Endodermal cell (in vitro differentiated cells): ENCODE results near the gene FOSB. TPM values are rescaled to one million over a fixed set of nuclear protein-coding genes. Genes with fewer than 3 reads are reported as not detected.
A peak's percentile ranks its signal among the peaks of the same experiment; 100 is the strongest.

Experiments used
- DNase-seq: peaks from one replicate; pipeline ENCODE4 v3.0.0-alpha.2; 2017
- H3K27ac ChIP-seq: 2 replicates; pipeline ENCODE4 v1.5.1; 2013; ENCODE audit warnings: mild to moderate bottlenecking, low read depth, low read length, moderate library complexity
- H3K27me3 ChIP-seq: 2 replicates; pipeline ENCODE4 v1.6.1; 2013; ENCODE audit warnings: mild to moderate bottlenecking, low read length, moderate library complexity; ENCODE audit not compliant: insufficient read depth, control insufficient read depth, poor library complexity, severe bottlenecking
- H3K36me3 ChIP-seq: 2 replicates; pipeline ENCODE4 v1.7.0; 2013; ENCODE audit warnings: mild to moderate bottlenecking, low read length, moderate library complexity; ENCODE audit not compliant: control insufficient read depth, insufficient read depth
- H3K4me1 ChIP-seq: one replicate; pipeline ENCODE4 v1.7.0; 2013; ENCODE audit warnings: low read length; ENCODE audit not compliant: control insufficient read depth, insufficient read depth
- H3K4me3 ChIP-seq: 2 replicates; pipeline ENCODE4 v1.5.1; 2013; ENCODE audit warnings: mild to moderate bottlenecking, low read length, moderate library complexity
- H3K9ac ChIP-seq: 2 replicates; pipeline ENCODE4 v1.6.1; 2013; ENCODE audit warnings: mild to moderate bottlenecking, low read length, moderate library complexity; ENCODE audit not compliant: poor library complexity, severe bottlenecking; ENCODE audit errors: extremely low read depth
- H3K9me3 ChIP-seq: 2 replicates; pipeline ENCODE4 v1.6.1; 2013; ENCODE audit warnings: mild to moderate bottlenecking, low read length, moderate library complexity; ENCODE audit not compliant: control insufficient read depth
- H3K27ac Mint-ChIP-seq: 2 replicates; pipeline ENCODE4 v1.8.0; 2020; ENCODE audit warnings: mixed read lengths
- H3K27me3 Mint-ChIP-seq: 2 replicates; pipeline ENCODE4 v1.8.0; 2021; ENCODE audit warnings: mild to moderate bottlenecking, mixed read lengths; ENCODE audit not compliant: insufficient read depth
- H3K36me3 Mint-ChIP-seq: 2 replicates; pipeline ENCODE4 v1.8.0; 2020; ENCODE audit warnings: low read depth, mixed read lengths
- H3K4me1 Mint-ChIP-seq: 2 replicates; pipeline ENCODE4 v1.8.0; 2020; ENCODE audit warnings: mixed read lengths
- H3K4me3 Mint-ChIP-seq: 2 replicates; pipeline ENCODE4 v1.8.0; 2020; ENCODE audit warnings: mild to moderate bottlenecking, moderate library complexity, mixed read lengths
- H3K9me3 Mint-ChIP-seq: 2 replicates; pipeline ENCODE4 v1.8.0; 2020; ENCODE audit warnings: mild to moderate bottlenecking, mixed read lengths
- whole genome bisulfite sequencing, 2 experiments: methylation state at CpG; one replicate each; pipeline versions ENCODE4 v1.1.5 to v1.1.7; 2013; ENCODE audit warnings: missing lambda C conversion rate in 2 of 2, mixed read lengths in 1 of 2; ENCODE audit not compliant: insufficient coverage in 1 of 2, insufficient read length in 1 of 2; 5-methylcytosine and 5-hydroxymethylcytosine counted together
- total RNA-seq, 2 donors: library from RNA; stranded (reverse); fragmentation: NEBNext Ultra II Directional in 1 of 2; extraction: Animal tissue kit (Norgen Biotek cat#: 25700) in 1 of 2; gene quantifications; 2 replicates in 1 of 2; 3 replicates in 1 of 2; pipeline ENCODE4 v1.2.1, GENCODE V29; 2021
- TF ChIP-seq, protein P1 (sequence below): fragments of 200-600 bp; sonication (generic); conservative IDR thresholded peaks from 2 replicates; pipeline ENCODE4 v1.5.0; 2021; ENCODE audit warnings: antibody characterized with exemption, mild to moderate bottlenecking

The FOSB gene
- total RNA-seq, 2 donors from 2014 or later = 1.6 to 3.0 TPM

DNA sequence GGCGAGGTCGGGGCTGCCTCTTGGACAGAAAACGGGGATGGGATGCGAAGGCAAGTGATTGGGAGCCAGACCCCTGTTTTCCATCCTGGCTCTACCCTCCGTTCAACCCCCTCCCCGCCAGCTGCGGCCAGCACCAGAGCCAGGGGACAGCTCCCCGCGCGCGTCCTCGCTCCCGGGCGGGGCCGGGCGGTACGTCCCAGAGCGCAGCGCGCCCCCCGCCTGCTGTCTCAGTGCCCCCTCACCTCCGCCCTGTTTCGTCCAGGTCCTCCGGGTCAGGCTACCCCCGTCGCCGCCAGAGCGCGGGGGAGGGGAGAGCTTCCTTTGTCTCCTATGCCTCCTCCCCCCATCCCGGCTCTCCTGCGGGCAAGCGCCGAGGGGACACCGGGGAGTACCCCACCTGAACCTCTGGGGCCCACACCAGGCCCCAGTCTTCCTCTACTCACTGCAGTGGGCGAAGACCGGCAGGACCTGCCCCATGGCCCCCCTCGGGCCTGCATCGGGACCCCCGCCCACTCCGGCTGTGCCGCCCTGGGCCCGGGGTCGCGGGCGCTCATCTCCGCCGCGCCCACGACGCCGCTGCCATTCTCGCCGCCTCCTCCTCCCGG lies 28.7 kb downstream of the FOSB start:
- peaks cover 52% of the 10 kb centered on the region for H3K27me3 Mint-ChIP-seq
- WGBS, 2 experiments = 0 to 3% methylated on average over 7 to 54 of the region's 54 CpGs
- no peak overlapping the region for H3K27ac Mint-ChIP-seq
- peaks cover 28% of the 10 kb centered on the region for H3K27me3 ChIP-seq
- H3K4me1 ChIP-seq = no peaks in the 10 kb centered on the region
- TF ChIP-seq, protein P1, sequence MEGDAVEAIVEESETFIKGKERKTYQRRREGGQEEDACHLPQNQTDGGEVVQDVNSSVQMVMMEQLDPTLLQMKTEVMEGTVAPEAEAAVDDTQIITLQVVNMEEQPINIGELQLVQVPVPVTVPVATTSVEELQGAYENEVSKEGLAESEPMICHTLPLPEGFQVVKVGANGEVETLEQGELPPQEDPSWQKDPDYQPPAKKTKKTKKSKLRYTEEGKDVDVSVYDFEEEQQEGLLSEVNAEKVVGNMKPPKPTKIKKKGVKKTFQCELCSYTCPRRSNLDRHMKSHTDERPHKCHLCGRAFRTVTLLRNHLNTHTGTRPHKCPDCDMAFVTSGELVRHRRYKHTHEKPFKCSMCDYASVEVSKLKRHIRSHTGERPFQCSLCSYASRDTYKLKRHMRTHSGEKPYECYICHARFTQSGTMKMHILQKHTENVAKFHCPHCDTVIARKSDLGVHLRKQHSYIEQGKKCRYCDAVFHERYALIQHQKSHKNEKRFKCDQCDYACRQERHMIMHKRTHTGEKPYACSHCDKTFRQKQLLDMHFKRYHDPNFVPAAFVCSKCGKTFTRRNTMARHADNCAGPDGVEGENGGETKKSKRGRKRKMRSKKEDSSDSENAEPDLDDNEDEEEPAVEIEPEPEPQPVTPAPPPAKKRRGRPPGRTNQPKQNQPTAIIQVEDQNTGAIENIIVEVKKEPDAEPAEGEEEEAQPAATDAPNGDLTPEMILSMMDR = no peak
- H3K36me3 Mint-ChIP-seq = peaks cover 9% of the 10 kb centered on the region
- no peaks in the 10 kb centered on the region for H3K9me3 ChIP-seq
- no peak overlapping the region for H3K9ac ChIP-seq
- peaks cover 16% of the 10 kb centered on the region for H3K4me1 Mint-ChIP-seq
- peak overlapping the region; percentile 83 for H3K27ac ChIP-seq
- no peaks in the 10 kb centered on the region for H3K9me3 Mint-ChIP-seq
- peak overlapping the region; percentile 46 for H3K4me3 Mint-ChIP-seq
- H3K4me3 ChIP-seq = peak overlapping the region; percentile 85
- peaks cover 9% of the 10 kb centered on the region for H3K36me3 ChIP-seq
- DNase-seq = peak; percentile 92

DNA sequence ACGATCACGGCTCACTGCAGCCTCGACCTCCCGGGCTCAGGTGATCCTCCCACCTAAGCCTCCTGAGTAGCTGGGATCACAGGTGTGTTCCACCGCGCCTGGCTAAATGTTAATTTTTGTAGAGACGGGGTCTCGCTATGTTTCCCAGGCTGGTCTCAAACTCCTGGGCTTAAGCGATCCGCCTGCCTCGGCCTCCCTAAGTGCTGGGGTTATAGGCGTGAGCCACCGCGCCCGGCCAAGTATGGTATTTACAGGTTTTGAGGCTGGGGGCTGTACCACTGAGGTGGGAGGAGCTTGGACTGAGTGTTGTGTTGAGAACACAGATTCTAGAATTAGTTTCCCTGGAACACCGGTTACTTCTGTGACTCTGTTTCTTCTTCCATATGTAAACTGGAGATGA lies 30.0 kb downstream of the FOSB start:
- peak overlapping the region; percentile 22 for H3K4me3 Mint-ChIP-seq
- H3K4me3 ChIP-seq = peak overlapping the region; percentile 53
- no peak overlapping the region for H3K9ac ChIP-seq
- no peaks in the 10 kb centered on the region for H3K9me3 ChIP-seq
- H3K9me3 Mint-ChIP-seq = no peaks in the 10 kb centered on the region
- H3K27ac Mint-ChIP-seq = no peak overlapping the region
- H3K36me3 Mint-ChIP-seq = peaks cover 7% of the 10 kb centered on the region
- no peaks in the 10 kb centered on the region for H3K4me1 ChIP-seq
- peaks cover 54% of the 10 kb centered on the region for H3K27me3 Mint-ChIP-seq
- H3K36me3 ChIP-seq = peaks cover 4% of the 10 kb centered on the region
- peaks cover 28% of the 10 kb centered on the region for H3K27me3 ChIP-seq
- WGBS, 2 experiments = 35 to 42% methylated on average over 16 of the region's 16 CpGs
- H3K27ac ChIP-seq = no peak overlapping the region
- peaks cover 14% of the 10 kb centered on the region for H3K4me1 Mint-ChIP-seq
- TF ChIP-seq, protein P1 = no peak
- DNase-seq = peak; percentile 73

DNA sequence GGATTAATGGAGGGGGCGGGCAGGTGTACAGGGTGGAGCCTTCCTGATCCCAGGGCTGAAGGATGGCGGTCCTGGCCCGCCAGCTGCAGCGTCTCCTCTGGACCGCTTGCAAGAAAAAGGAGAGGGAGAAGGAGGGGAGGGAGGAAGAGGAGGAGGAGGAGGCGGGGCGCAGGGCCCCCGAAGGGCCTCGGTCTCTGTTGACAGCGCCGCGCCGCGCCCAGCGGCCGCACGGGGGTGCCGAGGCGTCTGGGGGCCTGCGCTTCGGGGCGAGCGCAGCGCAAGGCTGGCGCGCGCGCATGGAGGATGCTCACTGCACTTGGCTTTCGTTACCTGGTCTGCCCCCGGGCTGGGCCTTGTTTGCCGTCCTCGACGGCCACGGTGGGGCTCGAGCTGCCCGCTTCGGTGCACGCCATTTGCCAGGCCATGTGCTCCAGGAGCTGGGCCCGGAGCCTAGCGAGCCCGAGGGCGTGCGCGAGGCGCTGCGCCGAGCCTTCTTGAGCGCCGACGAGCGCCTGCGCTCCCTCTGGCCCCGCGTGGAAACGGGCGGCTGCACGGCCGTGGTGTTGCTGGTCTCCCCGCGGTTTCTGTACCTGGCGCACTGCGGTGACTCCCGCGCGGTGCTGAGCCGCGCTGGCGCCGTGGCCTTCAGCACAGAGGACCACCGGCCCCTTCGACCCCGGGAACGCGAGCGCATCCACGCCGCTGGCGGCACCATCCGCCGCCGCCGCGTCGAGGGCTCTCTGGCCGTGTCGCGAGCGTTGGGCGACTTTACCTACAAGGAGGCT lies 30.8 kb downstream of the FOSB start, which contains the start of gene PPM1N:
PPM1N (plus strand) TSS at position 33 of the 785 bp plus-strand sequence; CDS start at position 63, 30 bp downstream.
- Mint-ChIP-seq H3K4me3 (peak within 1 kb of the TSS; percentile 46), H3K36me3 (peaks cover 7% of the 10 kb centered on the region), H3K27ac (no peak within 1 kb of the TSS), H3K9me3 (no peaks in the 10 kb centered on the region), H3K4me1 (peaks cover 8% of the 10 kb centered on the region), H3K27me3 (peaks cover 55% of the 10 kb centered on the region)
- DNase-seq = peak; percentile 83
- H3K36me3 ChIP-seq = peaks cover 4% of the 10 kb centered on the region
- H3K9ac ChIP-seq = no peak within 1 kb of the TSS
- TF ChIP-seq, protein P1 = peak; percentile 33
- no peak within 1 kb of the TSS for H3K27ac ChIP-seq
- 4 to 5% methylated on average over 27 to 89 of the region's 89 CpGs for WGBS, 2 experiments
- no peaks in the 10 kb centered on the region for H3K4me1 ChIP-seq
- H3K4me3 ChIP-seq = peak within 1 kb of the TSS; percentile 70
- H3K27me3 ChIP-seq = peaks cover 28% of the 10 kb centered on the region
- H3K9me3 ChIP-seq = no peaks in the 10 kb centered on the region
